Stimulated activated CD8-positive, alpha-beta memory T cell treated with anti-CD3 and anti-CD28 coated beads, Interleukin-15, amount 100 ng/mL, for 48 hours (primary cell): ENCODE measurements around the gene HSPB8.

Experiments used
- DNase-seq, 2 donors: peaks; one replicate each; pipeline ENCODE4 v3.0.0-alpha.2; 2020; ENCODE audit warnings: low read depth in 2 of 2

HSPB8 gene

GRCh38 chr12:119171291-119171690 lies 7.4 kb upstream of the HSPB8 start:
- DNase-seq = no peak

- no peak for DNase-seq
Observed at GRCh38 chr12:119171691-119172425, 6.9 kb upstream of the HSPB8 start.

- no peak for DNase-seq
Observed at GRCh38 chr12:119175081-119175480, 3.6 kb upstream of the HSPB8 start.

- DNase-seq = no peak
Observed at GRCh38 chr12:119176267-119177055, 2.3 kb upstream of the HSPB8 start.

GRCh38 chr12:119177056-119177325 lies 1.7 kb upstream of the HSPB8 start:
- DNase-seq = no peak

- DNase-seq = no peak
Observed at GRCh38 chr12:119177724-119178380, 879 bp upstream of the HSPB8 start.

- no peak for DNase-seq
Observed at GRCh38 chr12:119179335-119180021, 747 bp downstream of the HSPB8 start.

- DNase-seq = no peak
Observed at GRCh38 chr12:119180380-119181040, 1.8 kb downstream of the HSPB8 start.

- DNase-seq = no peak
Observed at GRCh38 chr12:119181202-119181601, 2.5 kb downstream of the HSPB8 start.

- DNase-seq = no peak
Observed at GRCh38 chr12:119181944-119182343, 3.2 kb downstream of the HSPB8 start.

- DNase-seq = no peak
Observed at GRCh38 chr12:119182701-119183493, 4.2 kb downstream of the HSPB8 start.

- DNase-seq = no peak
Observed at GRCh38 chr12:119183942-119184695, 5.4 kb downstream of the HSPB8 start.

GRCh38 chr12:119195256-119195655 lies 16.5 kb downstream of the HSPB8 start:
- no peak for DNase-seq

- DNase-seq = no peak
Observed at GRCh38 chr12:119198440-119198839, 19.7 kb downstream of the HSPB8 start.

GRCh38 chr12:119200601-119201000 lies 21.9 kb downstream of the HSPB8 start:
- DNase-seq = no peak

- DNase-seq = no peak
Observed at GRCh38 chr12:119201789-119202543, 23.2 kb downstream of the HSPB8 start.

GRCh38 chr12:119202544-119202943 lies 23.8 kb downstream of the HSPB8 start:
- DNase-seq = no peak

- DNase-seq = no peak
Observed at GRCh38 chr12:119204131-119204530, 25.4 kb downstream of the HSPB8 start.

GRCh38 chr12:119204671-119205285 lies 26.0 kb downstream of the HSPB8 start:
- no peak for DNase-seq
